Motor neuron (in vitro differentiated cells): ENCODE data around the gene DIPK1B. TPM values are rescaled to one million over a fixed set of nuclear protein-coding genes. Genes with fewer than 3 reads are reported as not detected.
"Not testable (repeated sequence)": the region's sequence is repeated elsewhere in the genome, so short reads cannot be mapped to it uniquely, and the experiment has no call there.

Source experiments
- ATAC-seq, 8 experiments: fragments of 200-7000 bp; cut with Tn5 transposase; replicated peaks in 6 of 8; 2 replicates each; pipeline ENCODE4 v1.8.0; 2021; ENCODE audit warnings: mild to moderate bottlenecking in 8 of 8, moderate library complexity in 8 of 8
- H3K27ac ChIP-seq, 2 donors: fragments of 250-450 bp; sonication (Bioruptor Pico); 2 replicates each; pipeline ENCODE4 v1.9.0; 2021; ENCODE audit warnings: antibody characterized with exemption in 2 of 2, mild to moderate bottlenecking in 2 of 2, moderate library complexity in 1 of 2
- H3K4me1 ChIP-seq, 2 donors: fragments of 250-450 bp; sonication (Bioruptor Pico); replicated peaks in 1 of 2; 2 replicates each; pipeline ENCODE4 v1.6.1; 2021; ENCODE audit warnings: antibody characterized with exemption in 2 of 2, mild to moderate bottlenecking in 2 of 2, moderate library complexity in 1 of 2
- H3K4me3 ChIP-seq, 5 donors: fragments of 250-450 bp; sonication (Bioruptor Pico); 2 replicates each; pipeline ENCODE4 v1.9.0; 2021; ENCODE audit warnings: antibody characterized with exemption in 5 of 5, mild to moderate bottlenecking in 5 of 5, moderate library complexity in 4 of 5
- WGBS, 10 experiments: fragments of 450-650 bp; shearing (Covaris generic); methylation state at CpG; one replicate each; pipeline ENCODE4 v1.0.0; 2022; 5-methylcytosine and 5-hydroxymethylcytosine counted together
- in situ Hi-C, 9 experiments: fragments of 400-800 bp; cut with MboI; loops; one replicate each; pipeline ENCODE4 v1.15.0; 2021; ENCODE audit warnings: low sequenced_read_pairs in 9 of 9, low pct_unique_long_range_greater_than_20kb in 2 of 9; ENCODE audit not compliant: unreplicated experiment in 9 of 9
- total RNA-seq, 8 experiments: library from RNA; unstranded; fragments of 300-600 nt; gene quantifications; 2 replicates each; pipeline versions ENCODE4 v1.2.3 to v1.2.4, GENCODE V29; 2022

Gene DIPK1B
- total RNA-seq, 8 experiments from 2014 or later, result 0.92 to 44.3 (median 27.8) TPM

DNA sequence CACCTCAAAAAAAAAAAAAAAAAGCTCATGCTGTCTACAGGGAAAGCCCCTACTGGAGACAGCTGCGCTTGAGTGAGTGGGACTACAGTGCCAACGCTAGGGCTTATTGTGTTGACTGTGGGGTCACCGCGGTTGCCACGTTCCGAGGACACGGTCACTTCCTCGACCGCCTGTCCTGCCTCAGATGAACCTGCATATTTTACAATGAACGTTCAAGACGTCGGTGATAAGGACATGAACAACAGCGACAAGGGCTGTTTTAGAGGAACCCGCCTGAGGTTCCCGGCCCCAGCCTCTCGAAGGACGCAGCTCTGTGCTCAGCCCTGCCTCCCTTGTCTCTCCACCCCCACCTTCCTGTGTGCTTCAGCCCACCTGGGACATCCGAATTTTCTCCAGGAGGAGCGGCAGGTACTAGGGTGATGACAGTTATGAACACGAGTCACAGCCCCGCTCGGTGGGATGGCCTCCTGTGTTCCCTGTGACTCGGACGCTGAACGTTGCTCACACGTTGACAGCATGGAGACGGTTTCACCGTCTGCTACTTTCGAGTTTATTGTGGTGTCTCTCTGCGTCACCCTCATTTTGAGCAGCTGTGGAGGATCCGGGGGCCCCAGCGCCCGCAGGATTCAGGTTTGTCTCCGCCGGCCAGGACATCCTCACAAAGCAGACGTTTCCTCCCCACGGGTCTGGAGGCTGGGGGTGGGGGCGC is 11.3 kb upstream of the DIPK1B start:
- 30 to 80% (median 50%) methylated on average over 1 to 17 of the region's 38 CpGs; no CpG with 5 or more reads in 3 of the 10 experiments for WGBS, 10 experiments
- Histone ChIP-seq H3K4me1 (peaks cover 13 to 34% of the 10 kb centered on the region in 2 donors), H3K27ac (no peak overlapping the region), H3K4me3 (no peak overlapping the region)
- in situ Hi-C loops, result no loop called here
- ATAC-seq, result peak in 5 of 8 experiments; percentile 6 to 36 (median 9)

DNA sequence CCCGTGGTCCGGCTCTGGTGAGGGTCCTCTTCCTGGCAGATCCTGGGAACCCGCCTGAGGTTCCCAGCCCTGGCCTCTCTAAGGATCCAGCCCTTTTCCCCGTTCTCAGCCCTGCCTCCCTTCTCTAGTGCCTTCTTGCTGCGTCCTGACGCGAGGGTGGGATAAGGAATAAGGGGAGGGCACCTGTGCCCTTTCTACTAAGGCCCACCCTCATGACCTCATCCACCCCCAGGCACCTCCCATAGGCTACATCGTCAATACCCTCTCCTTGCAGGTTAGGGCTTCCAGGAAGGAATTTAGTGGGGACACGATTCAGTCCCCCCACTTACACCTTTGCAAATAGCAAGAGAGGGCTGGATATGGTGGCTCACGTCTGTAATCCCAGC is 10.7 kb upstream of the DIPK1B start:
- ATAC-seq, result peak in 2 of 8 experiments; percentile 8 to 17

DNA sequence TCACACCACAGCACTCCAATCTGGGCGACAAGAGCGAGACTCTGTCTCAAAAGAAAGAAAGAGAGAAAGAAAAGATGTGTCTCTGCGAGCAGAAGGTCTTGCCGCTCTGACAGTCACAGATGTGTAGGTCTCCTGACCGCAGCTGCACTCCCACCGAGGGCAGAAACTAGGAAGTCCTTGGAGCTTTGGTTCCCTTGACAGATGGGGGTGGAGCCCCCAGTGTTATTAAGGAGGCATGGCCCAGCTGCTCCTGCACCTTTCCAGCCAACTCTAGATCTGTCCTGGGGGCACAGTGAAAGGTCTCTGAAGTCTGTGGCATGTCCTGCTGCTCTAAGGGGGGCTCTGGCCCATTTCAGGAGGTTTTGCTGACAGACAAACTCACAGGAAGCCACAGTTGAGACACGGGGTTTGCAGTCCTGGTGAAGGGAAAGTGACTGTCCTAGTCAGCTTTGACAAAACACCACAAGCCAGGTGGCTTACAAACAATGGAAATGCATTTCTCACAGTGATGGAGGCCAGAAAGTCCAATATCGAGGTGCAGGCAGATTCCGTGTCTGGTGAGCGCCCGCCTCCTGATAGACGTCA is 9.0 kb upstream of the DIPK1B start:
- no peak overlapping the region for H3K4me3 ChIP-seq
- in situ Hi-C loops, result no loop called here
- 10 to 69% methylated on average over 2 to 5 of the region's 12 CpGs; no CpG with 5 or more reads in 8 of the 10 experiments for WGBS, 10 experiments
- no peak overlapping the region for H3K27ac ChIP-seq
- peak in 1 of 8 experiments; percentile 16 for ATAC-seq
- H3K4me1 ChIP-seq, result peaks cover 0 to 19% of the 10 kb centered on the region in 2 donors

More for the DNA sequence above, 10.7 kb upstream of the DIPK1B start:
- in situ Hi-C loops, result no loop called here
- Histone ChIP-seq H3K4me1 (peaks cover 9 to 29% of the 10 kb centered on the region in 2 donors), H3K27ac (no peak overlapping the region), H3K4me3 (no peak overlapping the region)
- WGBS, 10 experiments, result 0 to 40% methylated on average over 1 to 2 of the region's 10 CpGs; no CpG with 5 or more reads in 8 of the 10 experiments

DNA sequence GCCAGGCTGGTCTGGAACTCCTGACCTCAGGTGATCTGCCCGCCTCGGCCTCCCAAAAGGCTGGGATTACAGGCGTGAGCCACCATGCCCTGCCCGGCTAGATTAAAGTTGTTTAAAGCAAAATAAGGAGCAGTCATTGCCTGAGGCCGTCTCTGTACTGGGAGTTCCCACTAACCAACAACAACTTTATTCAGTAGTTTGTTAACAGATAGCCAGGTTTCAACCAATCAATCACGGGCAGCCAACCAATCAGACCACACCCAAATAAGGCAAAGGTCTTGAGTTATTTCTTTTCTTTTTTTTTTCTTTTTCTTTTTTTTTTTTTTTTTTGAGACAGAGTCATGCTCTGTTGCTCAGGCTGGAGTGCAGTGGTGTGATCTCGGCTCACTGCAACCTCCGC is 7.6 kb upstream of the DIPK1B start:
- H3K4me1 ChIP-seq, result peaks cover 0 to 15% of the 10 kb centered on the region in 2 donors
- in situ Hi-C loops, H3K4me3 ChIP-seq, H3K27ac ChIP-seq: not testable (repeated sequence)
- 79 to 100% (median 86%) methylated on average over 1 to 7 of the region's 8 CpGs for WGBS, 10 experiments
- ATAC-seq, result peak in 1 of 8 experiments; percentile 35

DNA sequence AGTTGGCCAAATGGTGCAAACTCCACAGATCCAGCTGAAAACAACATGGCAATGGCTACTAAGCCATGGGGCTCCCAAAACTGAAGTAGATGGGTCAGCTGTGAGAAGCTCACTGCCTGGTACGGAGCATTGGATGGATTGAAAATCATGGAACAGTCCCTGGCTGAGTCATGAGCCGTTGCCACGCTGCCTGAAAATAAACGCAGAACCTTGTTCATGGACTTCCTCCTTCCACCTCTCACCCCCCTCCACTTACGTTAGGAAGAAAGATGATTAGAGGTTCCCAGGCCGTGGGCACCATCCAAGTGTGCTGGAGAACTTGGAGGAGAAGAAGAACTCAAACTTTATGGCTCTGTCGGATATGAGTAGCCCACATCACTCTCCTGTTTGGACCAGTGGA is 6.8 kb upstream of the DIPK1B start:
- in situ Hi-C loops, result no loop called here
- Histone ChIP-seq H3K4me1 (peaks cover 0 to 15% of the 10 kb centered on the region in 2 donors), H3K4me3 (no peak overlapping the region), H3K27ac (no peak overlapping the region)
- no peak for ATAC-seq
- 38 to 83% (median 66%) methylated on average over 2 to 6 of the region's 7 CpGs; no CpG with 5 or more reads in 4 of the 10 experiments for WGBS, 10 experiments

DNA sequence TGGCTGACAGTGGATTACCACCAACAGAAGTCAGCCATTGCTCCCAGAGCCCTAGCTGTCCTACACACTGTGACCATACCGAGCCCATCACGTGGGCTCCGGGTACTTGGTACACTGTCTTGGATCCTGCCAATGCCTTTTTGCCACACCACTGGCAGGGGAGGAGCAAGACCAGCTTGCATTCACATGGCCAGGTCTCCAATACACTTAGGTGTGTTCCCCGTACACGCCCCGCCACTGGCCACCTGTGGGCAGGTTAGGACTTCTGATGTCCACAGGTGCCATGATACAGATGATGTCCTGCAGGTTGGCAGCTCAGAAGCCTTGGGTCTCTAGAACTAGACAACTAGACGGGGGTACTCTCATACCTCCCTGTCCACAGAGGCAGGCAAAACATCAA is 5.4 kb upstream of the DIPK1B start:
- in situ Hi-C loops, result no loop called here
- Histone ChIP-seq H3K4me3 (no peak overlapping the region), H3K4me1 (peaks cover 0 to 9% of the 10 kb centered on the region in 2 donors), H3K27ac (no peak overlapping the region)
- 87 to 91% methylated on average over 3 to 4 of the region's 7 CpGs; no CpG with 5 or more reads in 8 of the 10 experiments for WGBS, 10 experiments
- no peak for ATAC-seq

DNA sequence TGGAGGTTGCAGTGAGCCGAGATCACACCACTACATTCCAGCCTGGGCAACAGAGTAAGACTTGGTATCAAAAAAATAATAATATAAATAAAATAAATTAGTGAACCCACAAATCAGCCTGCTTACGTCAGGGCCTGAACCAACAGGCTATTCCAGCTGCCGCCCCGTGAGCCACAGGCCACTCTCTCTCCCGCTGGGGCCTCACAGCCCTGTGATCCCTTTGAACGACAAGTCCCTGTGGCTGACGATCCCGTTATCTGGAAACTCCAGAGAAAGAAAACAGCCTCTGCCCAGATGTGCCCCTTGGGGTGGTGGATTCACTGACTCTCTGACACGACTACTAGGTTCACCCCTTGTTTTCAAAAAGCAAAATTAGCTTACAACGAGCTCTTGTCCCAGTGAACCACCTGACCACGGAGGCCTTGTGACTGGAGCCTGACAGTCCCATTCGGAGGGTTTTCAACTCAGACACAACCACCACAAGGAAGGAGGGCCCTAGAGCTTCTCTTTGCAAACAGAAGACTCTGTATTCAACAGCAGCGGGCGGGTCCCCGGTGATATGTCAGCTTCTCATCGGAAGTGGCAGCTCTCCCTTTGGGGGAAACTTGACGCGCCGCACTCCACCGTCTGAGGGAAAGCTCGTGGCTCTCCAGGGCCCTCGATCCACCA is 4.4 kb upstream of the DIPK1B start:
- WGBS, 10 experiments, result 63 to 83% (median 74%) methylated on average over 2 to 13 of the region's 22 CpGs; no CpG with 5 or more reads in 2 of the 10 experiments
- peaks cover 0 to 9% of the 10 kb centered on the region in 2 donors for H3K4me1 ChIP-seq
- ATAC-seq, result no peak
- no peak overlapping the region for H3K27ac ChIP-seq
- no peak overlapping the region for H3K4me3 ChIP-seq
- in situ Hi-C loops, result no loop called here

DNA sequence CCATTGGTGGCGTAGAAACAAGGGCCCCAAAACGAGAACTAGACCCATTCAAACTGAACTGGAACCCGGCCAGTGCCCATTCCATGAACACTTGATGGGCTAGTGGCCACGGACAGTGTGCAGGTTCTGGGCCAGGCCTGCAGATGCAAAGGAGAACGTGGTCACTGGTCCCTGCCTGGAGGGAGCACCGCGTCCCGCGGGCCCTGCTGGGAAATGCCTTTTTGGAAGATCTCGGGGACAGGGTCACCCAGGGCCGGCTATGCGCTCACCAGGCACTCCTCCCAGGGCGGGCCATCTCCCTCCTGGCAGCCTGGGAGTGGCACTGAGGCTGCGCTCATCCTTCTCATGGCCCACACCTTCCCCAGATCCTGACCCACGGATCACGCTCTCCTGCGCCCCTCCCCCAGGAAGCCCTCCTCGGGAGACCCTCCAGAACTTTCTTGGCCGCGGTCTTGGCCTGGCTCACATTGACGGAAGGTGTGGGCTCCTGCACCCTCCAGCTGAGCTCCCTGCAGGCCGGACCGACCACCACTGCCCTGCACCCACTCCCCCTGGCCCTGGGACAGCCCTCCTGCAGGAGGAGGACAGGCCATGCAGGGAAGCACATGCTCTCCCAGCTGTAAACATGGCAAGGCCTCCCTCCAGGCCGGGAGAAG is 2.8 kb upstream of the DIPK1B start:
- Histone ChIP-seq H3K4me1 (peaks cover 12 to 18% of the 10 kb centered on the region in 2 donors), H3K4me3 (no peak overlapping the region), H3K27ac (no peak overlapping the region)
- WGBS, 10 experiments, result 70 to 100% (median 87%) methylated on average over 1 to 10 of the region's 24 CpGs; no CpG with 5 or more reads in 3 of the 10 experiments
- in situ Hi-C loops, result no loop called here
- ATAC-seq, result no peak

DNA sequence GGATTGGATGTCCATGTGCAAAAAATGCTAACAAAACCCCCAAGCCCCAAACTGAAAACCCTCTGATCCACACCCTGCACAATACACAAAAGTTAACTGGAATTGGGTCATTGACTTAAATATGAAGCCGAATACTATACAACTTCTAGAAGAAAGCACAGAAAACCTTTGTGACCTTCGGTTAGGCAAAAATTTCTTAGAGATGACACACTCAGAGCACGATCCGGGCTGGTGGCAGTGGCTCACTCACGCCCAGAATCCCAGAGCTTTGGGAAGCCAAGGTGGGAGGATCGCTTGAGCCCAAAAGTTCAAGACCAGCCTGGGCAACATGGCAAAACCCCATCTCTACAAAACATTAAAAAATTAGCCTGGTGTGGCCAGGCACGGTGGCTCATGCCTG is 1.8 kb upstream of the DIPK1B start:
- no peak overlapping the region for H3K27ac ChIP-seq
- ATAC-seq, result no peak
- in situ Hi-C loops, result no loop called here
- no peak overlapping the region for H3K4me3 ChIP-seq
- H3K4me1 ChIP-seq, result peaks cover 17 to 23% of the 10 kb centered on the region in 2 donors
- 0 to 100% (median 80%) methylated on average over 1 to 7 of the region's 7 CpGs; no CpG with 5 or more reads in 2 of the 10 experiments for WGBS, 10 experiments

DNA sequence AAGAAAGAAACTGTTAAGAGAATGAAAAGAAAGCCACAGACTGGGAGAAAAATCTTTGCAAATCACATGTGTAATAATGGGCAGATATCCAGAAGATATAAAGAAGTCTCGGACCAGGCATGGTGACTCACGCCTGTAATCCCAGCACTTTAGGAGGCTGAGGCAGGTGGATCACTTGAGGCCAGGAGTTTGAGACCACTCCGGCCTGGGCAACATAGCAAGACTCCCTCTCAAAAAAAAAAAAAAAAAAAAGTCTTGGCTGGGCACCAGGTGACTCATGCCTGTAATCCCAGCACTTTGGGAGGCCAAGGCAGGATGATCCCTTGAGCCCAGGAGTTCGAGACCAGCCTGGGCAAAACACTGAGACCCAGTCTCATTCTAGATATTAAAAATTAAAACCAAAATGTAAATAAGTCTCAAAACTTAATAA is 1.1 kb upstream of the DIPK1B start:
- H3K27ac ChIP-seq, in situ Hi-C loops: not testable (repeated sequence)
- Histone ChIP-seq H3K4me3 (peak overlapping the region in 1 of 5 donors; percentile 99), H3K4me1 (peaks cover 17 to 23% of the 10 kb centered on the region in 2 donors)
- WGBS, 10 experiments, result 8 to 90% (median 74%) methylated on average over 2 to 4 of the region's 4 CpGs; no CpG with 5 or more reads in 3 of the 10 experiments
- ATAC-seq, result peak in 1 of 8 experiments; percentile 25

DNA sequence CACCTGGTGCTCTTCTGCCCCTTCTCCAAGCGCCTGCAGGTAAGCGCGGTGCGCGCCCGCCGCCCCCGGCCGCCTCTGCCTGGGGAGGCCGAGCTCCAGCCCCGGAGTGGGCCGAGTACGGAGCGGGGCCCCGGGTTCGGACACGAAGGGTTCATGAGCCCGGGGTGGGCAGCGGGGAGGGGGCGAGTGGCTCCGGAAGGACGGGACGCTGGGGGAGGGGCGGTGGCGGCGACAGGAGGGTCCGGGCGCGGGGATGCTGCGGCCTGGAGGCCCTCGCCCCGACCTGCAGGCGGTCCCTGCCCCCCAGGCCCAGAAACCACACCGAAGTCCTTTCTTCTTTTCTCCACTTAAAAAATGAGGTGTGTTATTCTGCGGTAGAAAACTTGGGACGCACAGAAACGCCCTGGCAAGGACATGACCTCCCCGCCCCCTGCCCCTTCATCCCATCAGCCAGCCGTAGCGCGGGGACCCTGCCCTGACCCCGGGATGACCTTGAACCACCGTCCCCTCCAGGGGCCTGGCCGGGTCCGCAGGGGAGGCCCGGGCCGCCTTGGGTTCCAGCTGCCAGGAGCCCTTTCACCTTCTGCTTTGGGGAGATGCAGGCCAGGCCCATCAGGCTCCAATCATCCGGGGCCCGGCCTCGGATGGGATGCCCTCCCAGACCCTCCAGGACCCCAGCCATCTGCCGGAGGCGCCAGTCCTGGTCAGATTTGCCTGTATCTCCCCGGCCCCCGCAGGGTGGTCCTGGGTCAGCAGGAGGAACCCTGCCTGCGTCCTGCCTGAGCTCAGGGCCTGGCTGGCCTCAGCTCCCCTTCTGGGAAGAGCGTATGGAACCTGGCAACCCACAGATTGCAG is 545 bp downstream of the DIPK1B start:
- ATAC-seq, result peak in 5 of 8 experiments; percentile 4 to 20 (median 10)
- H3K4me1 ChIP-seq, result peaks cover 17 to 23% of the 10 kb centered on the region in 2 donors
- peak overlapping the region; percentile 48 to 86 for H3K27ac ChIP-seq
- in situ Hi-C loops, result no loop called here
- H3K4me3 ChIP-seq, result peak overlapping the region; percentile 81 to 99 (median 90)
- WGBS, 10 experiments, result 6 to 18% methylated on average over 5 to 9 of the region's 56 CpGs; no CpG with 5 or more reads in 8 of the 10 experiments

DNA sequence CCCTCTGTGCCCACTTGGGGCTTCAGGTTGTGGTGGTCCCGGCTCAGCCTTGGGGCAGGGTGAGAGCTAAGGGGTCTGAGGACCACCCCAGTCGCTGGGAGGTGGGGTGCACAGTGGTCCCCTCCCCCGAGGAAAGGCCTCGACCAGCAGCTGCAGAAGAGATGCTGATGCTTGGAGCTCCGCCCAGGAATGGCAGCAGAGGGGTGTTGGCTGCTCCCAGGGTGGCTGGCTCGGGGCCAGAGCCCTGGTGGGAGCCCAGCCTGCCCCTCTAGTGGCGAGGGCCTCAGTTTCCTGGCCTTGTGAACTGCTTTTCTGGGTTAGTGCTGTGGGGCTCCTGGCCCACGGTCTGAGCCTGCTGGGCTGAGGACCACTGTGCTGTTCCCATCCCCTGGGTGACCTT is 1.2 kb downstream of the DIPK1B start:
- WGBS, 10 experiments, result 40% methylated on average over 1 of the region's 8 CpGs; no CpG with 5 or more reads in 9 of the 10 experiments
- peaks cover 17 to 19% of the 10 kb centered on the region in 2 donors for H3K4me1 ChIP-seq
- in situ Hi-C loops, result no loop called here
- ATAC-seq, result peak in 3 of 8 experiments; percentile 18 to 46 (median 20)
- H3K4me3 ChIP-seq, result peak overlapping the region; percentile 81 to 99 (median 90)
- peak overlapping the region in 1 of 2 donors; percentile 0 for H3K27ac ChIP-seq
